Upper lobe of left lung (tissue), 6 donors: ENCODE measurements around the gene MAGEA9. TPM values are rescaled to one million over a fixed set of nuclear protein-coding genes. Genes with fewer than 3 reads are reported as not detected.
"Not testable (repeated sequence)": the region's sequence is repeated elsewhere in the genome, so short reads cannot be mapped to it uniquely, and the experiment has no call there.

Experiments used
- ATAC-seq, 2 donors: fragments of 200-7000 bp; cut with Tn5 transposase; one replicate each; pipeline ENCODE4 v1.9.1; 2022; ENCODE audit warnings: mild to moderate bottlenecking in 2 of 2, moderate library complexity in 2 of 2; ENCODE audit not compliant: low FRiP score in 2 of 2
- DNase-seq, 2 donors: peaks; one replicate each; pipeline ENCODE4 v3.0.0-alpha.2; 2019 to 2020
- H3K27ac ChIP-seq, 4 donors: fragments of 200-600 bp; sonication (generic); one replicate each; pipeline ENCODE4 v1.5.1; 2016 to 2019
- H3K27me3 ChIP-seq, 4 donors: fragments of 200-600 bp; sonication (generic); one replicate each; pipeline ENCODE4 v1.5.1; 2017 to 2019
- H3K36me3 ChIP-seq, 4 donors: fragments of 200-600 bp; sonication (generic); one replicate each; pipeline ENCODE4 v1.5.1; 2016 to 2019
- H3K4me1 ChIP-seq, 4 donors: fragments of 200-600 bp; sonication (generic); one replicate each; pipeline ENCODE4 v1.5.1; 2018 to 2019
- H3K4me3 ChIP-seq, 4 donors: fragments of 200-600 bp; sonication (generic); one replicate each; pipeline ENCODE4 v1.5.1; 2017 to 2019; ENCODE audit warnings: mild to moderate bottlenecking in 2 of 4, moderate library complexity in 1 of 4
- H3K9me3 ChIP-seq, 4 donors: fragments of 200-600 bp; sonication (generic); one replicate each; pipeline ENCODE4 v1.5.1; 2018 to 2019
- CTCF ChIP-seq, 6 experiments: fragments of 450-650 bp in 4 of 6; fragments of 200-600 bp in 2 of 6; sonication (generic) in 2 of 6; IDR thresholded peaks; one replicate each; pipeline ENCODE4 v1.5.1; 2016 to 2019; ENCODE audit warnings: antibody characterized with exemption in 6 of 6
- EP300 ChIP-seq, 4 donors: sonication (generic); formaldehyde crosslinking; IDR thresholded peaks; one replicate each; pipeline ENCODE4 v1.5.1; 2017; ENCODE audit warnings: antibody characterized with exemption in 4 of 4, control low read depth in 2 of 4
- POLR2A ChIP-seq, 4 donors: fragments of 450-650 bp; IDR thresholded peaks; one replicate each; pipeline ENCODE4 v1.5.1; 2016 to 2017; ENCODE audit warnings: antibody characterized with exemption in 4 of 4, mild to moderate bottlenecking in 2 of 4
- POLR2AphosphoS5 ChIP-seq, 2 donors: sonication (generic); formaldehyde crosslinking; IDR thresholded peaks; one replicate each; pipeline ENCODE4 v1.5.1; 2017; ENCODE audit warnings: antibody characterized with exemption in 2 of 2
- WGBS, 2 donors: methylation state at CpG; one replicate each; pipeline ENCODE4 v1.1.5; 2017 to 2018; 5-methylcytosine and 5-hydroxymethylcytosine counted together
- total RNA-seq, 6 donors: library from RNA; depleted of rRNA in 4 of 6; stranded (reverse); fragments of >200 nt in 4 of 6; gene quantifications; one replicate each; pipeline versions ENCODE4 v1.1.0 to v1.2.1, GENCODE V29; 2016 to 2021
- donor health status: DM: no; HTN: no; CAD: no; lungs with moderate emphysema.
- donor health status: DM: no; HTN: yes; CAD: no; lungs with severe emphysema.

MAGEA9 gene
- total RNA-seq, 6 donors from 2014 or later: not detected

GRCh38 chrX:149759824-149760223 lies 21.9 kb upstream of the MAGEA9 start:
- H3K9me3 ChIP-seq: no peaks in the 10 kb centered on the region
- H3K27ac ChIP-seq: no peak overlapping the region
- TF ChIP-seq POLR2AphosphoS5 (IDR thresholded peaks at IDR 0.05) (no peak), CTCF (IDR thresholded peaks at IDR 0.05) (no peak), POLR2A (IDR thresholded peaks at IDR 0.05) (no peak)
- WGBS, 2 donors: 79 to 80% methylated on average over 1 to 7 of the region's 7 CpGs
- ATAC-seq: no peak
- H3K4me3 ChIP-seq: no peak overlapping the region
- H3K4me1 ChIP-seq: no peaks in the 10 kb centered on the region
- no peaks in the 10 kb centered on the region for H3K36me3 ChIP-seq
- DNase-seq: no peak
- H3K27me3 ChIP-seq: no peaks in the 10 kb centered on the region

GRCh38 chrX:149760965-149761364 lies 20.8 kb upstream of the MAGEA9 start:
- 96% methylated on average over 3 of the region's 3 CpGs; no CpG with 5 or more reads in 1 of the 2 donors for WGBS, 2 donors
- ATAC-seq: no peak
- no peak for DNase-seq
- TF ChIP-seq CTCF (IDR thresholded peaks at IDR 0.05) (no peak), POLR2AphosphoS5 (IDR thresholded peaks at IDR 0.05) (no peak), POLR2A (IDR thresholded peaks at IDR 0.05) (no peak), EP300 (IDR thresholded peaks at IDR 0.05) (no peak)
- Histone ChIP-seq H3K9me3 (no peaks in the 10 kb centered on the region), H3K27me3 (no peaks in the 10 kb centered on the region), H3K36me3 (no peaks in the 10 kb centered on the region), H3K4me3 (no peak overlapping the region), H3K4me1 (no peaks in the 10 kb centered on the region), H3K27ac (no peak overlapping the region)

- not testable (repeated sequence) for H3K4me3 ChIP-seq, H3K9me3 ChIP-seq, H3K36me3 ChIP-seq, H3K27me3 ChIP-seq, H3K4me1 ChIP-seq, H3K27ac ChIP-seq
- 87% methylated on average over 22 of the region's 22 CpGs; no CpG with 5 or more reads in 1 of the 2 donors for WGBS, 2 donors
- DNase-seq (peak in 1 of 2 donors; percentile 15), ATAC-seq (peak in 1 of 2 donors; percentile 41)
These were observed 19.7 kb upstream of the MAGEA9 start for GRCh38 chrX:149761858-149762674.

- no peak overlapping the region for H3K27ac ChIP-seq
- 61 to 73% methylated on average over 4 to 10 of the region's 11 CpGs for WGBS, 2 donors
- ATAC-seq (no peak), DNase-seq (no peak)
- H3K36me3 ChIP-seq: no peaks in the 10 kb centered on the region
- H3K4me1 ChIP-seq: no peaks in the 10 kb centered on the region
- H3K9me3 ChIP-seq: no peaks in the 10 kb centered on the region
- TF ChIP-seq EP300 (IDR thresholded peaks at IDR 0.05) (no peak), CTCF (IDR thresholded peaks at IDR 0.05) (no peak), POLR2A (IDR thresholded peaks at IDR 0.05) (no peak), POLR2AphosphoS5 (IDR thresholded peaks at IDR 0.05) (no peak)
- no peak overlapping the region for H3K4me3 ChIP-seq
- H3K27me3 ChIP-seq: no peaks in the 10 kb centered on the region
These were observed 18.8 kb upstream of the MAGEA9 start for GRCh38 chrX:149762696-149763614.

- H3K4me1 ChIP-seq, H3K27me3 ChIP-seq, H3K9me3 ChIP-seq, DNase-seq, H3K4me3 ChIP-seq, H3K27ac ChIP-seq, H3K36me3 ChIP-seq: not testable (repeated sequence)
- 100% methylated on average over 3 of the region's 12 CpGs; no CpG with 5 or more reads in 1 of the 2 donors for WGBS, 2 donors
- peak in 1 of 2 donors; percentile 30 for ATAC-seq
These were observed 11.4 kb upstream of the MAGEA9 start for GRCh38 chrX:149770344-149770743.

GRCh38 chrX:149773026-149773425 lies 8.7 kb upstream of the MAGEA9 start:
- not testable (repeated sequence) for H3K4me1 ChIP-seq, H3K9me3 ChIP-seq, DNase-seq, H3K4me3 ChIP-seq, H3K27ac ChIP-seq, H3K36me3 ChIP-seq, ATAC-seq, H3K27me3 ChIP-seq
- WGBS, 2 donors: no CpG with 5 or more reads among the region's 9 CpGs

- H3K36me3 ChIP-seq, H3K27me3 ChIP-seq, H3K9me3 ChIP-seq, ATAC-seq, H3K4me3 ChIP-seq, H3K4me1 ChIP-seq, DNase-seq, H3K27ac ChIP-seq: not testable (repeated sequence)
- no CpG with 5 or more reads among the region's 17 CpGs for WGBS, 2 donors
These were observed 8.0 kb upstream of the MAGEA9 start, which contains the start of gene HSFX1 for GRCh38 chrX:149773768-149774167. Gene HSFX1 (plus strand): TSS chrX:149774068. CDS start chrX:149774682, 614 bp downstream.

GRCh38 chrX:149777999-149778398 lies 3.7 kb upstream of the MAGEA9 start:
- H3K4me3 ChIP-seq, H3K27ac ChIP-seq, DNase-seq, ATAC-seq, H3K9me3 ChIP-seq, H3K4me1 ChIP-seq, H3K27me3 ChIP-seq, H3K36me3 ChIP-seq: not testable (repeated sequence)
- WGBS, 2 donors: no CpG with 5 or more reads among the region's 7 CpGs

GRCh38 chrX:149795531-149795930 lies 13.8 kb downstream of the MAGEA9 start:
- H3K4me3 ChIP-seq, H3K36me3 ChIP-seq, H3K9me3 ChIP-seq, H3K27ac ChIP-seq, H3K27me3 ChIP-seq, DNase-seq, ATAC-seq, H3K4me1 ChIP-seq: not testable (repeated sequence)
- WGBS, 2 donors: no CpG with 5 or more reads among the region's 1 CpG
